ENCODE data around the gene HDDC2.

Gene HDDC2

GRCh38 chr6:125274935-125275334 lies 26.8 kb downstream of the HDDC2 start:
- H2AFZ ChIP-seq (ENCODE audit: low read length), result no peak overlapping the region
- H3K79me2 ChIP-seq (ENCODE audit: low read length), result no peaks in the 10 kb centered on the region
- no peaks in the 10 kb centered on the region for H3K4me1 ChIP-seq (ENCODE audit: low read length)
- H3K27ac ChIP-seq (ENCODE audit: low read length), result no peak overlapping the region
- H3K4me3 ChIP-seq (ENCODE audit: low read length), result no peak overlapping the region
- TF ChIP-seq CTCF (IDR thresholded peaks at IDR 0.05; ENCODE audit: low read length) (no peak), EZH2 (optimal IDR thresholded peaks at IDR 0.05; ENCODE audit: low read depth, low read length) (no peak), EZH2phosphoT487 (IDR thresholded peaks at IDR 0.05; ENCODE audit: low read length) (no peak)
- no peaks in the 10 kb centered on the region for H4K20me1 ChIP-seq (ENCODE audit: insufficient read depth, low read length)
- no peaks in the 10 kb centered on the region for H3K9me2 ChIP-seq (replicated peaks; ENCODE audit: insufficient read depth, low read length)
- no peaks in the 10 kb centered on the region for H3K36me3 ChIP-seq (replicated peaks; ENCODE audit: insufficient read depth, low read length)
- no peaks in the 10 kb centered on the region for H3F3A ChIP-seq (ENCODE audit: insufficient read depth, low read length)
- H3K27me3 ChIP-seq (replicated peaks; ENCODE audit: insufficient read depth, low read length), result no peaks in the 10 kb centered on the region
- no peak overlapping the region for H3K4me2 ChIP-seq (ENCODE audit: low read depth, low read length)
- DNase-seq, result no peak
- H3K9me3 ChIP-seq (replicated peaks; ENCODE audit: insufficient read depth, low read length), result no peaks in the 10 kb centered on the region
- H3K9ac ChIP-seq (ENCODE audit: low read length), result no peak overlapping the region

- no peak for DNase-seq
- Histone ChIP-seq H3K9me2 (replicated peaks; ENCODE audit: insufficient read depth, low read length) (no peaks in the 10 kb centered on the region), H3K4me2 (ENCODE audit: low read depth, low read length) (no peak overlapping the region), H3K79me2 (ENCODE audit: low read length) (no peaks in the 10 kb centered on the region), H3K27ac (ENCODE audit: low read length) (no peak overlapping the region), H3K27me3 (replicated peaks; ENCODE audit: insufficient read depth, low read length) (no peaks in the 10 kb centered on the region), H3K9me3 (replicated peaks; ENCODE audit: insufficient read depth, low read length) (no peaks in the 10 kb centered on the region), H3K4me1 (ENCODE audit: low read length) (no peaks in the 10 kb centered on the region), H3F3A (ENCODE audit: insufficient read depth, low read length) (no peaks in the 10 kb centered on the region), H4K20me1 (ENCODE audit: insufficient read depth, low read length) (no peaks in the 10 kb centered on the region), H3K36me3 (replicated peaks; ENCODE audit: insufficient read depth, low read length) (no peaks in the 10 kb centered on the region), H3K4me3 (ENCODE audit: low read length) (no peak overlapping the region), H3K9ac (ENCODE audit: low read length) (no peak overlapping the region), H2AFZ (ENCODE audit: low read length) (no peak overlapping the region)
- TF ChIP-seq EZH2 (optimal IDR thresholded peaks at IDR 0.05; ENCODE audit: low read depth, low read length) (no peak), EZH2phosphoT487 (IDR thresholded peaks at IDR 0.05; ENCODE audit: low read length) (no peak)
Measured at GRCh38 chr6:125273965-125274364, 27.8 kb downstream of the HDDC2 start.

DNA sequence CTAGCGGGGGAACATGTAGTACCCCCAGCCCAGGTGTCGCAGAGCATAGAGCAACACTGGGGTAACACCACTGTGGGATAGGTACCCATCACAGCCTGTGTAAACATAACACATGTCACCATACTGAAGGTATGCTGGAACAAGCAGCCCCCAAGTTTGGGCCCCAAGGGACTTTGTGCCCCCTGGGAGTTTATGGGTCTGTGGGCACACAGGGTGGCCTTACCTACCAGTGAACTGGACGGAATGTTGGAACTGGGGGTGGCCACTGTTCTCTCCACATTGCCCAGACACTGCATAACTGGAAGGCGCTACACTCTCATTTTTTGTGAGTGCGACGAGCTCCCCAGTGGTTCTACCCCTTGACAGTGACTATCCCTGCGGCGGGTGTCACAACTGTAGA lies 28.5 kb downstream of the HDDC2 start:
- no peaks in the 10 kb centered on the region for H3K9me3 ChIP-seq (replicated peaks; ENCODE audit: insufficient read depth, low read length)
- no peak overlapping the region for H3K4me2 ChIP-seq (ENCODE audit: low read depth, low read length)
- H3K9ac ChIP-seq (ENCODE audit: low read length), result no peak overlapping the region
- DNase-seq, result no peak
- no peaks in the 10 kb centered on the region for H3K9me2 ChIP-seq (replicated peaks; ENCODE audit: insufficient read depth, low read length)
- H3K79me2 ChIP-seq (ENCODE audit: low read length), result no peaks in the 10 kb centered on the region
- no peak overlapping the region for H3K4me3 ChIP-seq (ENCODE audit: low read length)
- no peaks in the 10 kb centered on the region for H4K20me1 ChIP-seq (ENCODE audit: insufficient read depth, low read length)
- no peaks in the 10 kb centered on the region for H3K4me1 ChIP-seq (ENCODE audit: low read length)
- no peaks in the 10 kb centered on the region for H3K36me3 ChIP-seq (replicated peaks; ENCODE audit: insufficient read depth, low read length)
- no peaks in the 10 kb centered on the region for H3F3A ChIP-seq (ENCODE audit: insufficient read depth, low read length)
- H2AFZ ChIP-seq (ENCODE audit: low read length), result no peak overlapping the region
- no peaks in the 10 kb centered on the region for H3K27me3 ChIP-seq (replicated peaks; ENCODE audit: insufficient read depth, low read length)
- no peak overlapping the region for H3K27ac ChIP-seq (ENCODE audit: low read length)
- no peak for TF ChIP-seq CTCF (IDR thresholded peaks at IDR 0.05; ENCODE audit: low read length)
- no peak for TF ChIP-seq EZH2phosphoT487 (IDR thresholded peaks at IDR 0.05; ENCODE audit: low read length)
- TF ChIP-seq EZH2 (optimal IDR thresholded peaks at IDR 0.05; ENCODE audit: low read depth, low read length), result no peak

DNA sequence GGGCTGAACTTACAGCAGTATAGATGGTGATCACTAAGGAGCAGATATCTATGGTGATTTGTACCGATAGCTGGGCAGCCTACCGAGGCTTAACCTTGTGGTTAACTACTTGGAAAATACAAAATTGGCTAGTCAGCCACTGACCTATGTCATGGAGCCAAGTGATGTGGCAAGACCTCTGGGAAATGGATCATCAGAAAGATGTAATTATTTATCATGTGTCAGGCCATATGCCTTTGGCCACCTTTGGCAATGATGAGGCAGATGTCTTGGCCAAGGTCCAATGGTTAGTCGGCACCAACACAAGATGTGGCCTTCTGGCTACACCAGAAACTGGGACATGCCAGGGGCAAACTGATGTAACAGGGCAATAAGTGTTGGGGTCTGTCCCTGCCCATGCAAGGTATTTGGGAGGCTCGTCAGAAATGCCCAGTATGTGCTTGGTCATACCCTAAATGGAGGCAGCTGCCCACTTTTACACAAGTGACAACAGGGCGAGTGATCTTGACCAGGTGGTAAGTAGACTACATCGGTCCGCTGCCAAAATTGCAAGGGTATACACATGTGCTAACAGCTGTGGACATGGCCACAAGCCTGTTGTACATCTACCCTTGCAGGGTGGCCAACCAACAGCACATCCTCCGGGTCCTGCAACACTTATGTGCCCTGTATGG lies 30.1 kb downstream of the HDDC2 start:
- Histone ChIP-seq H3K9ac (ENCODE audit: low read length) (no peak overlapping the region), H3K4me2 (ENCODE audit: low read depth, low read length) (no peak overlapping the region), H3K9me3 (replicated peaks; ENCODE audit: insufficient read depth, low read length) (no peaks in the 10 kb centered on the region), H3K36me3 (replicated peaks; ENCODE audit: insufficient read depth, low read length) (no peaks in the 10 kb centered on the region), H3K4me3 (ENCODE audit: low read length) (no peak overlapping the region), H3K27me3 (replicated peaks; ENCODE audit: insufficient read depth, low read length) (no peaks in the 10 kb centered on the region), H3K27ac (ENCODE audit: low read length) (no peak overlapping the region), H3K9me2 (replicated peaks; ENCODE audit: insufficient read depth, low read length) (no peaks in the 10 kb centered on the region), H2AFZ (ENCODE audit: low read length) (no peak overlapping the region), H3F3A (ENCODE audit: insufficient read depth, low read length) (no peaks in the 10 kb centered on the region), H3K4me1 (ENCODE audit: low read length) (no peaks in the 10 kb centered on the region), H4K20me1 (ENCODE audit: insufficient read depth, low read length) (no peaks in the 10 kb centered on the region), H3K79me2 (ENCODE audit: low read length) (no peaks in the 10 kb centered on the region)
- DNase-seq, result no peak
- TF ChIP-seq EZH2 (optimal IDR thresholded peaks at IDR 0.05; ENCODE audit: low read depth, low read length) (no peak), EZH2phosphoT487 (IDR thresholded peaks at IDR 0.05; ENCODE audit: low read length) (no peak), CTCF (IDR thresholded peaks at IDR 0.05; ENCODE audit: low read length) (no peak)
